H1 (cell line): ENCODE data around the gene PAX8. TPM values are rescaled to one million over a fixed set of nuclear protein-coding genes. Genes with fewer than 3 reads are reported as not detected.
A peak's percentile ranks its signal among the peaks of the same experiment; 100 is the strongest.

Experiments used
- CTCF ChIA-PET: fragments of 300-600 bp; sonication (Branson Sonifier 250); formaldehyde crosslinking; loops from one replicate; lab custom pipeline; 2021; ENCODE audit not compliant: partially characterized antibody; lab: Charles Lee
- POLR2A ChIA-PET: fragments of 300-600 bp; sonication (Branson Sonifier 250); formaldehyde crosslinking; loops from one replicate; lab custom pipeline; 2021; ENCODE audit warnings: inconsistent platforms; ENCODE audit not compliant: partially characterized antibody; lab: Charles Lee
- DNase-seq, 2 experiments: peaks; one replicate each; pipeline versions ENCODE4 v3.0.0 to v3.0.0-alpha.2; 2010 to 2022; ENCODE audit warnings: low spot score in 2 of 2, low read depth in 1 of 2, mixed read lengths in 1 of 2
- FAIRE-seq: peaks from 2 replicates; lab custom pipeline; 2011; peaks lifted over from hg19 to GRCh38; lab: Jason Lieb, UNC
- H2AFZ ChIP-seq: 2 replicates; pipeline ENCODE4 v1.8.1; 2012; ENCODE audit warnings: low read length, inconsistent platforms
- H2AK5ac ChIP-seq: 2 replicates; pipeline ENCODE4 v1.6.1; 2013; ENCODE audit warnings: low read depth, low read length
- H2BK120ac ChIP-seq: replicated peaks from 2 replicates; pipeline ENCODE3; 2013; ENCODE audit warnings: low read depth, low read length, inconsistent platforms
- H2BK12ac ChIP-seq: 2 replicates; pipeline ENCODE4 v1.6.1; 2013; ENCODE audit warnings: low read depth, low read length
- H2BK15ac ChIP-seq: 2 replicates; pipeline ENCODE4 v1.6.1; 2013; ENCODE audit warnings: low read length
- H2BK20ac ChIP-seq: 2 replicates; pipeline ENCODE4 v1.6.1; 2013; ENCODE audit warnings: low read length
- H2BK5ac ChIP-seq: 2 replicates; pipeline ENCODE4 v1.6.1; 2013; ENCODE audit warnings: low read depth, low read length
- H3K14ac ChIP-seq: 2 replicates; pipeline ENCODE4 v1.6.1; 2013; ENCODE audit warnings: inconsistent platforms; ENCODE audit not compliant: insufficient read length
- H3K18ac ChIP-seq: 2 replicates; pipeline ENCODE4 v1.6.1; 2013; ENCODE audit warnings: low read length; ENCODE audit errors: extremely low read depth
- H3K23ac ChIP-seq: 2 replicates; pipeline ENCODE4 v1.6.1; 2013; ENCODE audit warnings: inconsistent platforms; ENCODE audit not compliant: insufficient read length
- H3K23me2 ChIP-seq: 2 replicates; pipeline ENCODE4 v1.6.1; 2013; ENCODE audit warnings: low read depth, low read length
- H3K27ac ChIP-seq: 2 replicates; pipeline ENCODE4 v1.6.1; 2011; ENCODE audit warnings: low read depth, low read length, inconsistent platforms
- H3K27me3 ChIP-seq, 4 experiments: replicated peaks in 1 of 4; 1 replicate in 1 of 4; 2 replicates in 3 of 4; pipeline versions ENCODE4 v1.6.1 to v1.8.1; 2011 to 2013; ENCODE audit warnings: low read length in 3 of 4, mild to moderate bottlenecking in 3 of 4, inconsistent platforms in 2 of 4, mixed read lengths in 2 of 4, moderate library complexity in 1 of 4; ENCODE audit not compliant: control insufficient read depth in 3 of 4, insufficient read depth in 3 of 4; ENCODE audit errors: extremely low read depth in 1 of 4
- H3K36me3 ChIP-seq, 4 experiments: 2 replicates each; pipeline versions ENCODE4 v1.6.1 to v1.8.1; 2011 to 2013; ENCODE audit warnings: mild to moderate bottlenecking in 4 of 4, low read length in 3 of 4, moderate library complexity in 2 of 4, control low read depth in 1 of 4, inconsistent platforms in 1 of 4; ENCODE audit not compliant: insufficient read depth in 4 of 4, control insufficient read depth in 2 of 4
- H3K4ac ChIP-seq: replicated peaks from 2 replicates; pipeline ENCODE3; 2013; ENCODE audit warnings: low read length, low read depth, mixed read lengths, inconsistent platforms; ENCODE audit not compliant: insufficient read length
- H3K4me1 ChIP-seq, 4 experiments: replicated peaks in 1 of 4; 1 replicate in 1 of 4; 2 replicates in 3 of 4; pipeline versions ENCODE4 v1.6.1 to v1.8.1; 2011 to 2013; ENCODE audit warnings: low read length in 3 of 4, inconsistent platforms in 2 of 4, mixed read lengths in 1 of 4; ENCODE audit not compliant: insufficient read depth in 4 of 4, control insufficient read depth in 3 of 4
- H3K4me2 ChIP-seq, 2 experiments: 2 replicates each; pipeline versions ENCODE4 v1.6.1 to v1.8.1; 2011 to 2013; ENCODE audit warnings: low read depth in 2 of 2, low read length in 2 of 2, control low read depth in 1 of 2, inconsistent platforms in 1 of 2, mild to moderate bottlenecking in 1 of 2; ENCODE audit not compliant: insufficient read depth in 1 of 2
- H3K4me3 ChIP-seq, 4 experiments: fragments of 200-600, 300-600 bp in 1 of 4; sonication (generic), shearing (Covaris generic), sonication (Bioruptor Twin) in 1 of 4; 2 replicates each; pipeline versions ENCODE4 v1.5.1 to v1.8.1; 2011 to 2016; ENCODE audit warnings: low read length in 4 of 4, low read depth in 3 of 4, control low read depth in 2 of 4, inconsistent platforms in 2 of 4, mild to moderate bottlenecking in 2 of 4, mixed read lengths in 1 of 4, moderate library complexity in 1 of 4; ENCODE audit not compliant: insufficient read depth in 2 of 4; ENCODE audit errors: extremely low read depth in 1 of 4
- H3K56ac ChIP-seq: replicated peaks from 2 replicates; pipeline ENCODE3; 2013; ENCODE audit warnings: low read depth, mild to moderate bottlenecking, mixed read lengths, low read length, inconsistent platforms; ENCODE audit not compliant: insufficient read length
- H3K79me1 ChIP-seq: 2 replicates; pipeline ENCODE4 v1.6.1; 2013; ENCODE audit warnings: low read depth, low read length, control low read depth
- H3K79me2 ChIP-seq, 2 experiments: 2 replicates each; pipeline versions ENCODE4 v1.6.1 to v1.8.1; 2012 to 2013; ENCODE audit warnings: low read length in 2 of 2, mild to moderate bottlenecking in 2 of 2, inconsistent platforms in 1 of 2; ENCODE audit not compliant: insufficient read depth in 2 of 2, control insufficient read depth in 1 of 2
- H3K9ac ChIP-seq, 4 experiments: replicated peaks in 1 of 4; 1 replicate in 1 of 4; 2 replicates in 3 of 4; pipeline versions ENCODE4 v1.6.1 to v1.8.1; 2011 to 2013; ENCODE audit warnings: low read depth in 3 of 4, low read length in 3 of 4, control low read depth in 2 of 4, mild to moderate bottlenecking in 2 of 4, moderate library complexity in 2 of 4, inconsistent platforms in 1 of 4; ENCODE audit errors: extremely low read depth in 1 of 4
- H3K9me3 ChIP-seq, 2 experiments: 2 replicates each; pipeline versions ENCODE4 v1.6.1 to v1.8.1; 2012 to 2013; ENCODE audit warnings: mild to moderate bottlenecking in 2 of 2, moderate library complexity in 2 of 2, control low read depth in 1 of 2, inconsistent platforms in 1 of 2, low read depth in 1 of 2, low read length in 1 of 2, mixed read lengths in 1 of 2; ENCODE audit not compliant: insufficient read depth in 2 of 2
- H4K20me1 ChIP-seq, 2 experiments: replicated peaks in 1 of 2; 2 replicates each; pipeline versions ENCODE3 to v1.8.1; 2011 to 2013; ENCODE audit warnings: inconsistent platforms in 2 of 2, low read length in 2 of 2, mild to moderate bottlenecking in 1 of 2; ENCODE audit not compliant: insufficient read depth in 2 of 2, control insufficient read depth in 1 of 2
- H4K5ac ChIP-seq: 2 replicates; pipeline ENCODE4 v1.6.1; 2013; ENCODE audit warnings: low read length, low read depth, mixed read lengths, inconsistent platforms; ENCODE audit not compliant: insufficient read length
- H4K8ac ChIP-seq: 2 replicates; pipeline ENCODE4 v1.8.0; 2013; ENCODE audit warnings: mild to moderate bottlenecking, moderate library complexity, low read length, inconsistent platforms; ENCODE audit not compliant: insufficient read depth; ENCODE audit errors: extremely low read depth
- H4K91ac ChIP-seq: replicated peaks from 2 replicates; pipeline ENCODE3; 2013; ENCODE audit warnings: low read length, mixed read lengths, inconsistent platforms; ENCODE audit not compliant: insufficient read length
- BACH1 ChIP-seq: IDR thresholded peaks from 2 replicates; pipeline ENCODE4 v1.6.1; 2012; ENCODE audit warnings: low read length, improper control_type of control experiment
- BRCA1 ChIP-seq: IDR thresholded peaks from 2 replicates; pipeline ENCODE4 v1.6.1; 2012; ENCODE audit warnings: low read depth, low read length, improper control_type of control experiment
- CTBP2 ChIP-seq: IDR thresholded peaks from 2 replicates; pipeline ENCODE4 v1.7.0; 2011; ENCODE audit warnings: borderline replicate concordance, mild to moderate bottlenecking, moderate library complexity, mixed read lengths, low read length; ENCODE audit not compliant: insufficient read depth, insufficient read length
- JUND ChIP-seq: IDR thresholded peaks from 2 replicates; pipeline ENCODE4 v1.6.1; 2011; ENCODE audit warnings: mild to moderate bottlenecking, improper control_type of control experiment, low read length
- PHF8 ChIP-seq: fragments of 200-600 bp; sonication (generic); conservative IDR thresholded peaks from 2 replicates; pipeline ENCODE4 v1.7.1; 2012; ENCODE audit warnings: low read depth, mild to moderate bottlenecking, inconsistent platforms, low read length, moderate library complexity
- RFX5 ChIP-seq: IDR thresholded peaks from 2 replicates; pipeline ENCODE4 v1.6.1; 2011; ENCODE audit warnings: low read depth, low read length, improper control_type of control experiment, borderline replicate concordance
- SIRT6 ChIP-seq: IDR thresholded peaks from one replicate; pipeline ENCODE4 v1.7.1; 2012; ENCODE audit warnings: low read length, inconsistent platforms
- SP4 ChIP-seq: IDR thresholded peaks from 2 replicates; pipeline ENCODE4 v1.6.1; 2012; ENCODE audit warnings: low read length, inconsistent platforms
- WGBS, 2 experiments: shearing (Covaris generic) in 1 of 2; methylation state at CpG; one replicate each; pipeline versions ENCODE4 v1.1.6 to v1.1.7; 2013 to 2015; ENCODE audit warnings: low lambda C conversion rate in 2 of 2, mixed read lengths in 2 of 2, inconsistent platforms in 1 of 2, low coverage in 1 of 2, missing lambda C conversion rate in 1 of 2; ENCODE audit not compliant: insufficient replicate concordance in 2 of 2, insufficient coverage in 1 of 2, insufficient read length in 1 of 2; ENCODE audit errors: extremely low coverage in 1 of 2, missing lambda C conversion rate in 1 of 2; 5-methylcytosine and 5-hydroxymethylcytosine counted together
- polyA plus RNA-seq, 7 experiments: library from polyadenylated mRNA; depleted of rRNA in 3 of 7; stranded (reverse) in 5 of 7; unstranded in 2 of 7; fragments of >200 nt in 5 of 7; fragments of 200-250 nt in 2 of 7; gene quantifications; 1 replicate in 5 of 7; 2 replicates in 1 of 7; 4 replicates in 1 of 7; pipeline versions ENCODE4 v1.2.1 to v1.2.3, GENCODE V29; 2011 to 2013; ENCODE audit warnings: missing spikeins in 2 of 7, mixed read lengths in 2 of 7
- total RNA-seq: library from RNA; stranded (reverse); fragmentation: NEBNext Ultra II Directional; extraction: Animal tissue kit (Norgen Biotek cat#: 25700); gene quantifications from 2 replicates; pipeline ENCODE4 v1.2.1, GENCODE V29; 2021
- TF ChIP-seq, protein P1 (sequence below): IDR thresholded peaks from 2 replicates; pipeline ENCODE4 v1.6.1; 2012; ENCODE audit warnings: inconsistent platforms

Gene PAX8
- total and polyA plus RNA-seq, 2 of the 8 experiments (the other 6 are each of a cell fraction or from before 2014, with no cell fraction given) = 0.02 TPM; not detected in 1

DNA sequence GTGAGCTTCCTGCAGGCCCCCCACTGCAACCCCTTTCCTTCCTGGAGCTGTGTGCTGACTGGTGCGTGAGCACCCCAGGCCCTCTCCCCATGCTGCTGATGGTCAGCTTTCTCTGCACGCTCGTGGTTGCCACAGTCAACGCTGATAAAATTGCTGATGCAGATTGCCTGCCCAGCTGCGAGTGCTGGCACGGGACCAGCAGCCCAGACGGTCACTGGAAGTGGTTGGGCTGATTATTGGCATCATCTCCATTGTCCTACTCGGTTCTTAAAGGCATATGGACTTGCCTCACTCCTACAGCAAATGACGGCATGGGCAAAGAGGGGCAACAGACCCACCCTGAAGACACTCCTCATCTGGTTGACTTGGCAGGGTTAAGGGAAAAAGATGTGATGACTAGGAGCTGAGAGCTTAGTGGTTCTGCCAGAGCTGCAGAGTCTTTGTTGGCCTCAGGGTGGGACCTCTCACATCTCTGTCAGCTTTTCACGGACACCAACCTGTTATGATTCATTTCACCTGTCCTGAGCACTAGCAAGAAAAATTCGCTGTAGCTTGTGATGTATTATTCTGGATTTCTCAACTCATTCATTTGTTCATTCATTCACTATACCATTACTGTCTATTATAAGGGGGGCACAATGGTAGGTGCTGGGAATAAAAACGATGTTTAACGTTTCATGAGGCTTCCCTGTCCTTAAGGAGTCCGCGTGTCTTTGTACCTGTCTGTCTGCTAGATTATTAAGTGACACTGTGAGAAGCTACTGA, 38.4 kb downstream of the PAX8 start:
- Histone ChIP-seq H3K23ac (no peak overlapping the region), H3K9ac (no peak overlapping the region), H3K4me1 (no peaks in the 10 kb centered on the region), H3K4me2 (no peak overlapping the region), H3K79me2 (no peaks in the 10 kb centered on the region), H4K8ac (no peak overlapping the region), H3K27me3 (no peaks in the 10 kb centered on the region), H2BK5ac (no peak overlapping the region), H3K36me3 (no peaks in the 10 kb centered on the region), H2BK15ac (no peak overlapping the region), H3K56ac (no peak overlapping the region), H2BK20ac (no peak overlapping the region), H3K4me3 (no peak overlapping the region), H4K91ac (no peak overlapping the region), H2AK5ac (no peak overlapping the region), H3K79me1 (no peaks in the 10 kb centered on the region), H3K23me2 (no peaks in the 10 kb centered on the region), H3K14ac (no peak overlapping the region), H2BK120ac (no peak overlapping the region), H4K20me1 (no peaks in the 10 kb centered on the region), H2AFZ (no peak overlapping the region), H3K27ac (no peak overlapping the region), H3K9me3 (peaks cover 0 to 5% of the 10 kb centered on the region in 2 experiments; a peak in 1 of 4 replicates), H3K18ac (no peak overlapping the region), H3K4ac (no peak overlapping the region), H4K5ac (no peak overlapping the region), H2BK12ac (peak overlapping the region; percentile 42; the same call in 1 of the 2 replicates)
- DNase-seq (no peak), FAIRE-seq (no peak)
- WGBS, 2 experiments = 78% methylated on average over 15 of the region's 15 CpGs; no CpG with 5 or more reads in 1 of the 2 experiments
- ChIA-PET CTCF (interaction anchor here (0.7 to 5.5 kb wide), 13 partner anchors 8 to 150 kb away, joined by 3 to 37 read pairs (median 3); no protein-coding TSS in a partner anchor), POLR2A (no interaction called here)
- TF ChIP-seq RFX5 (no peak), PHF8 (no peak), SP4 (no peak), CTBP2 (no peak), SIRT6 (no peak), BACH1 (no peak), BRCA1 (no peak), JUND (no peak)
- TF ChIP-seq, protein P1, sequence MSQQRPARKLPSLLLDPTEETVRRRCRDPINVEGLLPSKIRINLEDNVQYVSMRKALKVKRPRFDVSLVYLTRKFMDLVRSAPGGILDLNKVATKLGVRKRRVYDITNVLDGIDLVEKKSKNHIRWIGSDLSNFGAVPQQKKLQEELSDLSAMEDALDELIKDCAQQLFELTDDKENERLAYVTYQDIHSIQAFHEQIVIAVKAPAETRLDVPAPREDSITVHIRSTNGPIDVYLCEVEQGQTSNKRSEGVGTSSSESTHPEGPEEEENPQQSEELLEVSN = no peak
